Brain microvascular endothelial cell (primary cell): ENCODE data around the gene HES5.

Experiments used
- DNase-seq: peaks from one replicate; pipeline ENCODE4 v3.0.0-alpha.2; 2020
- H3K27ac ChIP-seq: fragments of 250-450 bp; sonication (Bioruptor Pico); 2 replicates; pipeline ENCODE4 v1.5.1; 2020; ENCODE audit warnings: mild to moderate bottlenecking, moderate library complexity
- H3K27me3 ChIP-seq: fragments of 250-450 bp; sonication (Bioruptor Pico); replicated peaks from 2 replicates; pipeline ENCODE4 v1.5.1; 2020; ENCODE audit warnings: mild to moderate bottlenecking
- H3K36me3 ChIP-seq: fragments of 250-450 bp; sonication (Bioruptor Pico); replicated peaks from 2 replicates; pipeline ENCODE4 v1.5.1; 2020; ENCODE audit warnings: mild to moderate bottlenecking
- H3K4me3 ChIP-seq: 2 replicates; pipeline ENCODE4 v1.5.1; 2011; ENCODE audit warnings: low read depth, mild to moderate bottlenecking, control low read depth, low read length, moderate library complexity
- in situ Hi-C: cut with HindIII; loops from 2 replicates; pipeline ENCODE4 v1.10.0; 2017; ENCODE audit warnings: low sequenced_read_pairs, low pct_ligation_motif_present
- TF ChIP-seq, protein P1 (sequence below): IDR thresholded peaks from 2 replicates; pipeline ENCODE4 v1.5.1; 2011; ENCODE audit warnings: low read depth, mild to moderate bottlenecking, moderate library complexity, low read length, control low read depth, inconsistent platforms; ENCODE audit errors: missing control alignments

HES5 gene

DNA sequence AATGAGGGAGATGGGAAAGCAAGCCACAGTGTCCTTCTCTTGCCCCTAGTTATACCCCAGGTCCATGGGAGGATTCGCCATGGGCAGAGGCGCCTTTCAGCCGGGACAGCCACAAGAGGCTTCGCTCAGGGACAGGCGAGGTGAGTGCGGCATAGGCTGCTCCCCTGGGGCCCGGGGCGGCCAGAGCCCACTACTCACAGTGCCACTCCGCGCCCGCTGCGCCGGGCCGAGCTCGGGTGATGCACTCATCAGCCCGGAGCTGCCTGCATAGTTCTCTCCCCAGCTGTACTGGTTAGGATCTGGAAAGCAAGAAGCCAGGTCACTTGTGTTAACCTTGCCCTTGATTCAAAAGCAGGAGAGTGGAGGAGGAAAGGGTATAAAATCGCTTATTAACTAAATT is 12.1 kb downstream of the HES5 start:
- DNase-seq = no peak
- Histone ChIP-seq H3K4me3 (no peak overlapping the region), H3K27ac (no peak overlapping the region), H3K36me3 (peaks cover 69% of the 10 kb centered on the region), H3K27me3 (no peaks in the 10 kb centered on the region)
- TF ChIP-seq, protein P1, sequence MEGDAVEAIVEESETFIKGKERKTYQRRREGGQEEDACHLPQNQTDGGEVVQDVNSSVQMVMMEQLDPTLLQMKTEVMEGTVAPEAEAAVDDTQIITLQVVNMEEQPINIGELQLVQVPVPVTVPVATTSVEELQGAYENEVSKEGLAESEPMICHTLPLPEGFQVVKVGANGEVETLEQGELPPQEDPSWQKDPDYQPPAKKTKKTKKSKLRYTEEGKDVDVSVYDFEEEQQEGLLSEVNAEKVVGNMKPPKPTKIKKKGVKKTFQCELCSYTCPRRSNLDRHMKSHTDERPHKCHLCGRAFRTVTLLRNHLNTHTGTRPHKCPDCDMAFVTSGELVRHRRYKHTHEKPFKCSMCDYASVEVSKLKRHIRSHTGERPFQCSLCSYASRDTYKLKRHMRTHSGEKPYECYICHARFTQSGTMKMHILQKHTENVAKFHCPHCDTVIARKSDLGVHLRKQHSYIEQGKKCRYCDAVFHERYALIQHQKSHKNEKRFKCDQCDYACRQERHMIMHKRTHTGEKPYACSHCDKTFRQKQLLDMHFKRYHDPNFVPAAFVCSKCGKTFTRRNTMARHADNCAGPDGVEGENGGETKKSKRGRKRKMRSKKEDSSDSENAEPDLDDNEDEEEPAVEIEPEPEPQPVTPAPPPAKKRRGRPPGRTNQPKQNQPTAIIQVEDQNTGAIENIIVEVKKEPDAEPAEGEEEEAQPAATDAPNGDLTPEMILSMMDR = no peak
- in situ Hi-C loops = loop anchor here (25.0 kb wide), 1 partner anchor 106 kb away; the partner anchor contains the start of gene PEX10

GRCh38 chr1:2516946-2517345 is 13.1 kb downstream of the HES5 start:
- no peak for DNase-seq
- TF ChIP-seq, protein P1 = no peak
- Histone ChIP-seq H3K27me3 (no peaks in the 10 kb centered on the region), H3K27ac (no peak overlapping the region), H3K4me3 (no peak overlapping the region), H3K36me3 (peaks cover 77% of the 10 kb centered on the region)
- in situ Hi-C loops = loop anchor here (25.0 kb wide), 1 partner anchor 105 kb away; the partner anchor contains the start of gene PEX10

- in situ Hi-C loops = loop anchor here (25.0 kb wide), 1 partner anchor 104 kb away; the partner anchor contains the start of gene PEX10
- Histone ChIP-seq H3K36me3 (peaks cover 83% of the 10 kb centered on the region), H3K4me3 (no peak overlapping the region)
Measured at GRCh38 chr1:2516124-2516523, 13.9 kb downstream of the HES5 start.

DNA sequence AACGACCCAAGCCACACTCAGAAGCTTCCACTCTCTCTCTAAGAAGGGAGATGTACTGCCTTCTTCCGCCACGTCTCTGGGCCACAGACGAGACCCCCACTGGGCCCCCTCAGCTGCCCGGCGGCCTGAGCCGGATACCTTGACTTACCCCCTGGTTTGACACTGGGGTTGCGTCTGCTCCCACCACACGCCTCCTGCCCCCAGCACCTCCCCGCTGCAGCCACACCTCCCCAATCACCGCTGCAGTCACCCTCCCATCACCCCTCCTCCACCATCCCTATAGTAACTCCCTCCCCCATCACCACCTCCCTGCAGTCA is 14.3 kb downstream of the HES5 start:
- TF ChIP-seq, protein P1 = no peak
- DNase-seq = no peak
- no peak overlapping the region for H3K27ac ChIP-seq
- H3K36me3 ChIP-seq = peaks cover 83% of the 10 kb centered on the region
- in situ Hi-C loops = loop anchor here (25.0 kb wide), 1 partner anchor 103 kb away; the partner anchor contains the start of gene PEX10
- H3K27me3 ChIP-seq = no peaks in the 10 kb centered on the region
- H3K4me3 ChIP-seq = no peak overlapping the region

More at GRCh38 chr1:2516124-2516523, 13.9 kb downstream of the HES5 start:
- no peak for DNase-seq
- TF ChIP-seq, protein P1 = no peak
- no peaks in the 10 kb centered on the region for H3K27me3 ChIP-seq
- no peak overlapping the region for H3K27ac ChIP-seq

DNA sequence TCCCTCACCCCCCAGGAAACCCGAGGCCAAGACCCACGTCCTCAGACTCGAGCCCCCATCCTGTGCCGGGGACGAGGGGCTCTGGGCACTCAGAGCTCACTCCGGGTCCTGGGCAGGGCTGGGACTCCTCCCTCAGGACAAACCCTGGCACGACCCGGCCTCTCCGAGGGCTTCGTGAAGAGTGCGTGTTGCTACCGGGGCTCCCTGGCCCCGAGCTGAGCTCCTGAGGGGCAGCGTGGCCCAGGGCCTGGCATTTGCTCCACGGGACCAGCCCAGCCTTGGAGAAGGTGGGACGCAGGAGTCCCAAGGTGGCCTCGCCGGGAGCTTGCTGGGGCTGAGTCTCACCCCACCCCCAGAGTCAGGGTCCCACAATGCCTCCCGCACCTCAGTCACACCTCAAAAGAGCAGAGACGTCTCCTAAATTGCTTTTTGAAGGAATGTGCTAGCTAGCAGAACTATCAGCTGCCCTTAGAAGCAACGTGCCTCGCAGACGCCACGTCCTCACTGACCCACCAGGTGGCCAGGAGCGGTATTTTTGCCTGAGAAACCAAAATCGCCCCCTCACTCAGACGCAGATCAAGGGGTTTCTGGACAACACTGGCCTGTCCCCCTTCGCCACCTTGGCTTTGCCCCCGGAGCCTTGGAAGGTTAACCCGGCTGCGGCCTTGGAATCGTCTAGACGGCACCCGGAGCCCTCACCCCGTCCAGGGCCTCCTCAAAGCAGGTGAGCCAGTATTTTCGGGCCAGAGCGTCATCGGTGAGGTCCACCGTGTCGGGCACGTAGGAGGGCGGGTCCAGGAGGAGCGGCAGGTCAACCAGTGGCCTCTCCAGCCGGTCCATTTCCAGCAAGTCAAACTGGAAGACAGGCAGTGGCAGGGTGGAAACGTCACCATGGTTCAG is 14.9 kb downstream of the HES5 start:
- no peak overlapping the region for H3K4me3 ChIP-seq
- TF ChIP-seq, protein P1 = peak; percentile 46
- H3K36me3 ChIP-seq = peaks cover 89% of the 10 kb centered on the region
- no peak overlapping the region for H3K27ac ChIP-seq
- in situ Hi-C loops = loop anchor here (25.0 kb wide), 1 partner anchor 103 kb away; the partner anchor contains the start of gene PEX10
- no peak for DNase-seq
- no peaks in the 10 kb centered on the region for H3K27me3 ChIP-seq
